ENCODE measurements around the gene RNPS1.

- TF ChIP-seq ZBTB26 (CRISPR knock-in tag; IDR thresholded peaks at IDR 0.05) (no peak), CTBP1 (IDR thresholded peaks at IDR 0.05; ENCODE audit: borderline replicate concordance) (no peak), ZNF583 (CRISPR knock-in tag; IDR thresholded peaks at IDR 0.05) (no peak), CTCF (IDR thresholded peaks at IDR 0.05 in 2 of 3, conservative IDR thresholded peaks at IDR 0.05 in 1 of 3; ENCODE audit: insufficient read depth in 2 of 3, low read depth in 1 of 3, low read length in 3 of 3) (no peak), TAF9B (IDR thresholded peaks at IDR 0.05; ENCODE audit: partially characterized antibody) (no peak), ATF3 (IDR thresholded peaks at IDR 0.05) (no peak), ATF3 (CRISPR knock-in tag; conservative IDR thresholded peaks at IDR 0.05) (no peak), LEF1 (IDR thresholded peaks at IDR 0.05) (no peak), MTA3 (IDR thresholded peaks at IDR 0.05; ENCODE audit: borderline replicate concordance) (no peak)
Observed at GRCh38 chr16:2284797-2285576, 17.1 kb upstream of the RNPS1 start.

Data from K562 (cell line).